Neuron (in vitro differentiated cells): ENCODE data around the gene ADGRG3.

ENCODE experiments used
- H2AFZ ChIP-seq: one replicate; pipeline ENCODE4 v1.6.1; 2013; ENCODE audit warnings: low read depth, mild to moderate bottlenecking, inconsistent platforms, low read length, moderate library complexity
- H3K27me3 ChIP-seq: one replicate; pipeline ENCODE4 v1.6.1; 2013; ENCODE audit warnings: low read length; ENCODE audit not compliant: insufficient read depth
- H3K36me3 ChIP-seq: one replicate; pipeline ENCODE4 v1.6.1; 2013; ENCODE audit warnings: low read length; ENCODE audit not compliant: insufficient read depth
- H3K4me1 ChIP-seq: one replicate; pipeline ENCODE4 v1.6.1; 2013; ENCODE audit warnings: low read length; ENCODE audit not compliant: insufficient read depth
- H3K4me3 ChIP-seq: 2 replicates; pipeline ENCODE4 v1.5.1; 2013; ENCODE audit warnings: mild to moderate bottlenecking, low read length, moderate library complexity
- H3K9me3 ChIP-seq: one replicate; pipeline ENCODE4 v1.6.1; 2013; ENCODE audit warnings: low read length

The ADGRG3 gene

GRCh38 chr16:57657228-57657627 is 10.9 kb upstream of the ADGRG3 start:
- Histone ChIP-seq H3K36me3 (peaks cover 48% of the 10 kb centered on the region), H3K4me1 (no peaks in the 10 kb centered on the region), H3K27me3 (no peaks in the 10 kb centered on the region), H3K4me3 (no peak overlapping the region), H3K9me3 (no peaks in the 10 kb centered on the region), H2AFZ (no peak overlapping the region)

DNA sequence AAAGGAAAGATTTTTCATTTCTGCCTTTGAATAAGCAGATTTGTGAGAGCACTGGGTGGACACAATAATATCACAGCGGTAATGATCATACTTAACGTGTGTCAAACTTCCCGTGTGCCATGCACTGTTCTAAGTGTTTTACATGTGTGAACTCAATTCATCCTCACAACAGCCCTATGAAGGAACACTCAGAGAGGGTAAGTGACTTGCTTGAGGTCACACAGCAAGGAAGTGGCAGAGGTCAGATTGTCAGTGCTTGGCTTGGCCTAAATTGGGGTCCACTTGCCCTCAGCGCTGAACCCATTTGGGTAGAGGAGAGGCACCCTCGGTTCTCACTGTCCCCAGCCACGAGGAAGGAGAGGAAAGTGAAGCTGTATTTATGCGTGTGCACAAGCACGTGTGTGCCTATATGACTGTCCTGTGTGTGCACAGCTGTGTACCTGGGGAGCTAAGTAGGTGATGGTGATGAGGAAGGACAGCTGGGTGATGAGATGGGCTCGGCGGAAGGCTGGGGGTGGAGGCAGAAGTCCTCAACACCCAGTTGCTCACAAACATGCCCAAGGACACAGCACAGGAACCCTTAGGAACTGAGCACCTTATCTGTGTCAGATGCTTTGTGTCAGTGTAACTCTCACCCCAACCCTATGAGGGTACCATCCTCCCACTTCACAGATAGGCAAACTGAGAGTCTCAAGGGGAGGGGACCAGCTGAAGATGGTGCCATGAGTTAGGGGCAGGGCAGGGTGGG is 9.8 kb upstream of the ADGRG3 start:
- H3K27me3 ChIP-seq = no peaks in the 10 kb centered on the region
- no peaks in the 10 kb centered on the region for H3K9me3 ChIP-seq
- no peak overlapping the region for H2AFZ ChIP-seq
- H3K4me3 ChIP-seq = no peak overlapping the region
- H3K36me3 ChIP-seq = peaks cover 58% of the 10 kb centered on the region
- no peaks in the 10 kb centered on the region for H3K4me1 ChIP-seq

- no peaks in the 10 kb centered on the region for H3K4me1 ChIP-seq
- H3K36me3 ChIP-seq = peaks cover 64% of the 10 kb centered on the region
- no peak overlapping the region for H3K4me3 ChIP-seq
- no peaks in the 10 kb centered on the region for H3K27me3 ChIP-seq
- H3K9me3 ChIP-seq = no peaks in the 10 kb centered on the region
- H2AFZ ChIP-seq = no peak overlapping the region
These were observed 9.0 kb upstream of the ADGRG3 start for GRCh38 chr16:57658878-57659674.

- Histone ChIP-seq H3K4me3 (no peak overlapping the region), H2AFZ (no peak overlapping the region), H3K4me1 (no peaks in the 10 kb centered on the region), H3K36me3 (peaks cover 60% of the 10 kb centered on the region), H3K27me3 (no peaks in the 10 kb centered on the region), H3K9me3 (no peaks in the 10 kb centered on the region)
These were observed 7.2 kb upstream of the ADGRG3 start for GRCh38 chr16:57660715-57661463.

DNA sequence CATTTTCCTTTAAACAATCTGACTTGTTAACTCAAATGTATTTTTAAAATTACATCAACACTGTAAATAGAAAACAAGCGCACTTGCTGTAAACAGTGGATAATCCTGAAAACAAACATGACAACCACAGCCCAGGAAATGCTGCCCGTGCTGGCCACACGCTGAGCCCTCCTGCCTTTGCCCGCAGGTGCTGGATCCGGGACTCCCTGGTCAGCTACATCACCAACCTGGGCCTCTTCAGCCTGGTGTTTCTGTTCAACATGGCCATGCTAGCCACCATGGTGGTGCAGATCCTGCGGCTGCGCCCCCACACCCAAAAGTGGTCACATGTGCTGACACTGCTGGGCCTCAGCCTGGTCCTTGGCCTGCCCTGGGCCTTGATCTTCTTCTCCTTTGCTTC is 6.6 kb upstream of the ADGRG3 start:
- no peak overlapping the region for H2AFZ ChIP-seq
- H3K4me1 ChIP-seq = no peaks in the 10 kb centered on the region
- no peaks in the 10 kb centered on the region for H3K27me3 ChIP-seq
- no peak overlapping the region for H3K4me3 ChIP-seq
- H3K9me3 ChIP-seq = no peaks in the 10 kb centered on the region
- H3K36me3 ChIP-seq = peaks cover 55% of the 10 kb centered on the region

DNA sequence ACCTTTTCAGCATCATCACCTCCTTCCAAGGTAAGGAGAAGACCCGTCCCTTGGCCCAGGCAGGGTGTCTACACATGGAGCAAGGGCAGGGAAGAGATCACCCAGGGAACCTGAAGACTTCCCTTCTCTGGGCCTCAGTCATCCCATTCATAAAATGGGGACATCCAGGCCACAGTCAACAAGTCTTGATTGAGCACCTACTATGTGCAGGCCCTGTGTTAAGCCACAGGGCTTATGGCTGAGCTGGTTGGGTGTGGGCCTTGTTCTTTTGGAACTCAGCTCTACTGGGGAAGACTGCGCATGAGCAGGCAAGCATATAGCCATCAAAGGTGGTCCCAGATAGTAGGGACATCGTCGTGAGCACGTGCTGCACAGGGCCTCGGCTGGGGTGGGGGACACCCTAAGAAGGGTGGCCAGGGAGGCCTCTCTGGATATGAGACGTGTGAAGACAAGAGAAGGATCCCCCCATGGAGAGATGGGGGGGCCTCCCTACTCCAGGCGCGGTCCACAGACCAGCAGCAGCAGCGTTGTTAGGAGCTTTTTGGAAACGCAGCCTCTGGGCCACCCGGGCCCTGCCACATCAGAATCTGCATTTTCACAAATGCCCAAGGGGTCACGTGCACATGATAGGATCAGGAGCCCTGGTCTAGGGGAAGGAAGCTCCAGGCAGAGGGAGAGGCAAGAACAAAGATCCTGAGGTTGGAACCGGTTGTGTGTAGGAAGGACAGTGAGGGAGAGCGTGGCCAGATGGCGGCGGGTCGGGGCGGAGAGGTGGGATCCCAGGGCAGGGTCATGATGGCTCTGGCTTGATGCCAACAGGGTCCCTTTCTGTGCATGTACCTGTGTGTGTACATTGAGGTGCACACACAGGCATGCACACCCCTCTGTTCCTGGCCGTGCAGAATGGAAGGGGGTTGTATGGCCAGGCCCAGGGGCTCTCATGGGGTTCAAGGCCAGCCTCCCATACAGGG is 5.9 kb upstream of the ADGRG3 start:
- H3K9me3 ChIP-seq = no peaks in the 10 kb centered on the region
- no peaks in the 10 kb centered on the region for H3K4me1 ChIP-seq
- no peak overlapping the region for H2AFZ ChIP-seq
- peaks cover 54% of the 10 kb centered on the region for H3K36me3 ChIP-seq
- no peaks in the 10 kb centered on the region for H3K27me3 ChIP-seq
- no peak overlapping the region for H3K4me3 ChIP-seq

- Histone ChIP-seq H3K27me3 (no peaks in the 10 kb centered on the region), H3K36me3 (peaks cover 48% of the 10 kb centered on the region), H3K4me3 (no peak overlapping the region), H2AFZ (no peak overlapping the region), H3K4me1 (no peaks in the 10 kb centered on the region), H3K9me3 (no peaks in the 10 kb centered on the region)
These were observed 4.7 kb upstream of the ADGRG3 start for GRCh38 chr16:57663436-57663835.

GRCh38 chr16:57663917-57664661 is 4.0 kb upstream of the ADGRG3 start:
- Histone ChIP-seq H3K4me1 (no peaks in the 10 kb centered on the region), H3K36me3 (peaks cover 42% of the 10 kb centered on the region), H3K4me3 (no peak overlapping the region), H2AFZ (no peak overlapping the region), H3K9me3 (no peaks in the 10 kb centered on the region), H3K27me3 (no peaks in the 10 kb centered on the region)

GRCh38 chr16:57664662-57665025 is 3.5 kb upstream of the ADGRG3 start:
- Histone ChIP-seq H3K27me3 (no peaks in the 10 kb centered on the region), H3K4me3 (no peak overlapping the region), H3K36me3 (peaks cover 38% of the 10 kb centered on the region), H2AFZ (no peak overlapping the region), H3K9me3 (no peaks in the 10 kb centered on the region), H3K4me1 (no peaks in the 10 kb centered on the region)

GRCh38 chr16:57665541-57665940 is 2.6 kb upstream of the ADGRG3 start:
- no peaks in the 10 kb centered on the region for H3K9me3 ChIP-seq
- no peaks in the 10 kb centered on the region for H3K27me3 ChIP-seq
- peaks cover 36% of the 10 kb centered on the region for H3K36me3 ChIP-seq
- no peaks in the 10 kb centered on the region for H3K4me1 ChIP-seq
- H2AFZ ChIP-seq = no peak overlapping the region
- H3K4me3 ChIP-seq = no peak overlapping the region

DNA sequence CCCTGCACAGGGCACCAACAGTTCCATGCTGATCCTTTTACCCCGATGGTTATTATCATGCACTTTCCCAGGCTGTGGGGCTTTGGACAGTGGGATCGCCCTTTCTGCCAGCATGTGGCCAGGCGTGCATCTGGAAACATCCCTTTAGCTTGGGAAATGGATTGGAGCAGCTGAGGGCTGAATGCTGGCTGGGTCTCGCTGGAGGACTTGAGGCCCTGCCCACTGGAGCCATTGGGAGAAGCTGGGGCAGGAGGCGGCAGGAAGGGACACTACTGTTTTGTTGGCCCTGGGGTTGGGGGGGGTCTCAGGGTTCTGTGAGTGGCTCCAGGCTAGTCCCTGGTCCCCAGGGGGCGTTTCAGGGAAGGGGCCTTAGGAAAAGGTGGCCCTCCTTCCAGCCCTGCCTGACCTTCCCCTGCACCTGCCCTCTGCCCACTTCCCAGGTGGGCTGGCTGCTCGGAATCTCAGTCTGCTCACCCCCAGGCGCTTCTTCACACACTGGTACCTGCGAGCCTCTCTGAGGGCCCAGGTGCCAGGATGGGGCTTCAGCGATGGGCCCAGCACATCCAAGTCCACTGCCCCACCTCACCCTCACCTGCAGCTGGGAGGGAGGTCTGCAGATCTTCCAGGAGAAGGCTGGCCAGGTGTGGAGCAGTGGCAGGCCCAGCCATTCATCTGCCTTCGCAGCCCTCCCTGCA is 1.6 kb upstream of the ADGRG3 start:
- Histone ChIP-seq H3K4me3 (no peak overlapping the region), H3K27me3 (no peaks in the 10 kb centered on the region), H3K4me1 (no peaks in the 10 kb centered on the region), H3K36me3 (peaks cover 29% of the 10 kb centered on the region), H3K9me3 (no peaks in the 10 kb centered on the region), H2AFZ (no peak overlapping the region)
